Panc1 (cell line): ENCODE data around the gene KIF21B. TPM values are rescaled to one million over a fixed set of nuclear protein-coding genes. Genes with fewer than 3 reads are reported as not detected.

Source experiments
- ATAC-seq: fragments of 200-7000 bp; cut with Tn5 transposase; 2 replicates; pipeline ENCODE4 v1.9.1; 2020; ENCODE audit warnings: mild to moderate bottlenecking, moderate library complexity
- BruUV-seq: library from RNA; stranded (reverse); fragments of 400-500 nt; replicated peaks from 2 replicates; lab custom pipeline; 2021; lab: Mats Ljungman, UMichigan
- CTCF ChIA-PET: fragments of 300-600 bp; sonication (Branson Sonifier 250); formaldehyde crosslinking; loops from one replicate; lab custom pipeline; 2022; ENCODE audit warnings: antibody characterized with exemption; lab: Charles Lee
- POLR2A ChIA-PET: fragments of 300-600 bp; sonication (Branson Sonifier 250); formaldehyde crosslinking; loops from one replicate; lab custom pipeline; 2022; ENCODE audit warnings: antibody characterized with exemption; lab: Charles Lee
- DNase-seq: peaks from one replicate; pipeline ENCODE4 v3.0.0-alpha.2; 2010; ENCODE audit warnings: low read depth, low spot score
- H3K27ac ChIP-seq: 2 replicates; pipeline ENCODE4 v1.5.1; 2011; ENCODE audit warnings: mild to moderate bottlenecking, low read length, inconsistent platforms
- H3K27me3 ChIP-seq: fragments of 200-500 bp; sonication (Bioruptor generic); 2 replicates; pipeline ENCODE4 v1.6.0; 2014; ENCODE audit warnings: low read length, inconsistent platforms; ENCODE audit not compliant: control insufficient read depth, insufficient read depth
- H3K36me3 ChIP-seq: fragments of 200-500 bp; sonication (Bioruptor generic); 2 replicates; pipeline ENCODE4 v1.5.1; 2014; ENCODE audit warnings: inconsistent platforms, mild to moderate bottlenecking, low read length, moderate library complexity; ENCODE audit not compliant: control insufficient read depth, insufficient read depth
- H3K4me1 ChIP-seq: 2 replicates; pipeline ENCODE4 v1.5.1; 2011; ENCODE audit warnings: inconsistent platforms, mild to moderate bottlenecking, low read length, moderate library complexity; ENCODE audit not compliant: control insufficient read depth, insufficient read depth
- H3K4me3 ChIP-seq, 2 experiments: 2 replicates each; pipeline ENCODE4 v1.5.1; 2011 to 2012; ENCODE audit warnings: low read depth in 2 of 2, low read length in 2 of 2, mild to moderate bottlenecking in 2 of 2, inconsistent platforms in 1 of 2, moderate library complexity in 1 of 2
- H3K9me3 ChIP-seq: fragments of 200-500 bp; sonication (Bioruptor generic); 2 replicates; pipeline ENCODE4 v1.5.1; 2014; ENCODE audit warnings: low read depth, mild to moderate bottlenecking, inconsistent platforms, low read length, moderate library complexity; ENCODE audit not compliant: control insufficient read depth, insufficient read depth
- CTCF ChIP-seq: fragments of 450-650 bp; IDR thresholded peaks from 2 replicates; pipeline ENCODE4 v1.5.1; 2017; ENCODE audit warnings: mild to moderate bottlenecking
- POLR2AphosphoS5 ChIP-seq: IDR thresholded peaks from 2 replicates; pipeline ENCODE4 v1.6.1; 2012; ENCODE audit warnings: mild to moderate bottlenecking, low read depth, low read length, moderate library complexity
- REST ChIP-seq, 2 experiments: IDR thresholded peaks; 2 replicates each; pipeline ENCODE4 v1.6.1; 2011 to 2012; ENCODE audit warnings: low read depth in 2 of 2, control low read depth in 1 of 2, low read length in 1 of 2, mild to moderate bottlenecking in 1 of 2, moderate library complexity in 1 of 2; ENCODE audit not compliant: insufficient read depth in 1 of 2
- SIN3A ChIP-seq: IDR thresholded peaks from 2 replicates; pipeline ENCODE4 v1.6.1; 2012; ENCODE audit warnings: low read depth, mild to moderate bottlenecking, low read length, moderate library complexity, borderline replicate concordance; ENCODE audit not compliant: insufficient read depth
- TCF7L2 ChIP-seq: IDR thresholded peaks from 2 replicates; pipeline ENCODE4 v1.6.1; 2011; ENCODE audit warnings: mild to moderate bottlenecking, low read depth, low read length, inconsistent platforms
- in situ Hi-C: cut with HindIII; loops from 2 replicates; pipeline ENCODE4 v1.10.0; 2016; ENCODE audit warnings: low sequenced_read_pairs, low pct_unique_long_range_greater_than_20kb
- intact Hi-C: fragments of 100-400 bp; cut with micrococcal nuclease; formaldehyde crosslinking; loops from one replicate; pipeline ENCODE4 v1.10.0; 2022; ENCODE audit not compliant: unreplicated experiment
- total RNA-seq: library from RNA; stranded (reverse); gene quantifications from one replicate; pipeline ENCODE4 v1.2.1, GENCODE V29; 2021; ENCODE audit not compliant: unreplicated experiment

Gene KIF21B
- total RNA-seq, 1 experiment from 2014 or later = 0.46 TPM

- TF ChIP-seq REST (IDR thresholded peaks at IDR 0.05; ENCODE audit: insufficient read depth in 1 of 2, low read depth in 2 of 2, low read length in 1 of 2) = no peak
- no peak for TF ChIP-seq POLR2AphosphoS5
- no peak for TF ChIP-seq SIN3A
- no peak for TF ChIP-seq TCF7L2
- TF ChIP-seq CTCF = no peak
- ATAC-seq (no peak), DNase-seq (no peak)
- Histone ChIP-seq H3K9me3 (no peaks in the 10 kb centered on the region), H3K36me3 (no peaks in the 10 kb centered on the region), H3K27ac (no peak overlapping the region), H3K27me3 (peaks cover 6% of the 10 kb centered on the region), H3K4me3 (no peak overlapping the region), H3K4me1 (no peaks in the 10 kb centered on the region)
- in situ Hi-C loops = no loop called here
- intact Hi-C loops = no loop called here
- no TSS peak for BruUV-seq
- CTCF ChIA-PET = no interaction called here
- POLR2A ChIA-PET = no interaction called here
These were observed 5.7 kb downstream of the KIF21B start for GRCh38 chr1:201017828-201018163.

GRCh38 chr1:201016943-201017827 lies 6.3 kb downstream of the KIF21B start:
- CTCF ChIA-PET = no interaction called here
- no peak for DNase-seq
- BruUV-seq = no TSS peak
- H3K27ac ChIP-seq = no peak overlapping the region
- intact Hi-C loops (no loop called here), in situ Hi-C loops (no loop called here)
- H3K4me1 ChIP-seq = no peaks in the 10 kb centered on the region
- H3K36me3 ChIP-seq = no peaks in the 10 kb centered on the region
- H3K27me3 ChIP-seq = peaks cover 5% of the 10 kb centered on the region
- no peak overlapping the region for H3K4me3 ChIP-seq
- POLR2A ChIA-PET = no interaction called here
- no peaks in the 10 kb centered on the region for H3K9me3 ChIP-seq
- no peak for ATAC-seq
- TF ChIP-seq REST (IDR thresholded peaks at IDR 0.05; ENCODE audit: insufficient read depth in 1 of 2, low read depth in 2 of 2, low read length in 1 of 2) (no peak), TCF7L2 (no peak), SIN3A (no peak), CTCF (no peak), POLR2AphosphoS5 (no peak)
